Activated CD4-positive, alpha-beta T cell treated with anti-CD3 and anti-CD28 coated beads, Interleukin-2, amount 10 ng/mL, durations not matched to agents 24 days and 14 days (primary cell): ENCODE measurements around the gene ATPAF2. TPM values are rescaled to one million over a fixed set of nuclear protein-coding genes. Genes with fewer than 3 reads are reported as not detected.

Experiments used
- DNase-seq: peaks from one replicate; pipeline ENCODE4 v3.0.0; 2022
- H3K27ac Mint-ChIP-seq: one replicate; pipeline ENCODE4 v1.8.0; 2022; ENCODE audit warnings: mild to moderate bottlenecking, mixed read lengths
- H3K27me3 Mint-ChIP-seq: one replicate; pipeline ENCODE4 v1.8.0; 2022; ENCODE audit warnings: mixed read lengths
- H3K36me3 Mint-ChIP-seq: one replicate; pipeline ENCODE4 v1.8.0; 2022; ENCODE audit warnings: low read depth, mild to moderate bottlenecking, mixed read lengths
- H3K4me1 Mint-ChIP-seq: one replicate; pipeline ENCODE4 v1.8.0; 2021; ENCODE audit warnings: mixed read lengths
- H3K4me3 Mint-ChIP-seq: one replicate; pipeline ENCODE4 v1.8.0; 2022; ENCODE audit warnings: mild to moderate bottlenecking, moderate library complexity, mixed read lengths
- H3K9me3 Mint-ChIP-seq: one replicate; pipeline ENCODE4 v1.8.0; 2021; ENCODE audit warnings: mixed read lengths
- intact Hi-C: fragments of 100-400 bp; cut with micrococcal nuclease; formaldehyde crosslinking; loops from one replicate; pipeline ENCODE4 v1.15.1; 2023
- total RNA-seq: library from RNA; stranded (reverse); gene quantifications from 2 replicates; pipeline ENCODE4 v1.2.3, GENCODE V29; 2022

The ATPAF2 gene
- 31.9 and 33.1 TPM in 2 replicates for total RNA-seq

DNA sequence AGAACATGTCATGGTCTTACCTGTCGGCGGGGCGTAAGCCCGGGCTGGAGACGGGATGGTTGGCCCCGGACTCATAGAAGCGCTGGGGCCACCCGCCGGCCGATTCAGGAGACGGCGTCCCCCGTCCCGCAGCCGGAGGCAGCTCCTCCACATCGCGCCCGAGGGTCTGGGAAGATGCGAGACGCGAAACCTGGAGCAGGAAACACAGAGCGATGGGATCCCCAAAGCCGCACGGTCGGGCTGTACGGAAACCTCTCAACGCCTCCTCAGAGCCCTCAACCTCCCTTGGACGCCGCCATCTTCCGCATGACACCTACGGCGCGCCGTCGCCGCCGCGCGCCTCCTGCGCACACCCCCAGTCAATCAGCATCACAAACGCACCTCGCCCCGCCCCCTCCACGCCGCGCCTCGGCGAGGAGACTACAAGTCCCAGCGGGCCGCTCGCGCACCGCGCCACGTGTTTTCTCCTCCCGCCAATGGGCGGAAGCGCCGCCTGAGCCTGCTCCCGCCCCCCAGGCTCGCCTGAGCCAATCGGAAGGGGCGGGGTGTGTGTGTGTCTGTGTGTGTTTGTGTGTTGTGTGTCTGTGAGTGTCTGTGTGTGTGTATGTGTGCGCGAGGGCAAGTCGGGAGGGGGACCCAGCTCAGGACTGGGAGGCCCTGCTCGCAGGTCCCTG is at the start of gene ATPAF2, which contains the start of gene GID4:
Gene ATPAF2, minus strand, starts transcription at position 308 of the 674 bp plus-strand sequence. Its CDS starts 155 bp downstream, at position 153.
Gene GID4, plus strand, starts transcription at position 548 of the 674 bp plus-strand sequence. Its CDS starts 57 bp downstream, at position 605.
- Mint-ChIP-seq H3K4me3 (peak within 1 kb of the TSS; percentile 93), H3K9me3 (no peaks in the 10 kb centered on the region), H3K4me1 (peaks cover 39% of the 10 kb centered on the region), H3K27ac (peak within 1 kb of the TSS; percentile 92), H3K36me3 (peaks cover 19% of the 10 kb centered on the region), H3K27me3 (no peaks in the 10 kb centered on the region)
- peak; percentile 100 for DNase-seq
- intact Hi-C loops, result loop anchor here (1.0 to 10.0 kb wide), 8 partner anchors 67 to 544 kb away; partner anchors contain the start of genes DRC3, PEMT, RASD1 and TOM1L2

DNA sequence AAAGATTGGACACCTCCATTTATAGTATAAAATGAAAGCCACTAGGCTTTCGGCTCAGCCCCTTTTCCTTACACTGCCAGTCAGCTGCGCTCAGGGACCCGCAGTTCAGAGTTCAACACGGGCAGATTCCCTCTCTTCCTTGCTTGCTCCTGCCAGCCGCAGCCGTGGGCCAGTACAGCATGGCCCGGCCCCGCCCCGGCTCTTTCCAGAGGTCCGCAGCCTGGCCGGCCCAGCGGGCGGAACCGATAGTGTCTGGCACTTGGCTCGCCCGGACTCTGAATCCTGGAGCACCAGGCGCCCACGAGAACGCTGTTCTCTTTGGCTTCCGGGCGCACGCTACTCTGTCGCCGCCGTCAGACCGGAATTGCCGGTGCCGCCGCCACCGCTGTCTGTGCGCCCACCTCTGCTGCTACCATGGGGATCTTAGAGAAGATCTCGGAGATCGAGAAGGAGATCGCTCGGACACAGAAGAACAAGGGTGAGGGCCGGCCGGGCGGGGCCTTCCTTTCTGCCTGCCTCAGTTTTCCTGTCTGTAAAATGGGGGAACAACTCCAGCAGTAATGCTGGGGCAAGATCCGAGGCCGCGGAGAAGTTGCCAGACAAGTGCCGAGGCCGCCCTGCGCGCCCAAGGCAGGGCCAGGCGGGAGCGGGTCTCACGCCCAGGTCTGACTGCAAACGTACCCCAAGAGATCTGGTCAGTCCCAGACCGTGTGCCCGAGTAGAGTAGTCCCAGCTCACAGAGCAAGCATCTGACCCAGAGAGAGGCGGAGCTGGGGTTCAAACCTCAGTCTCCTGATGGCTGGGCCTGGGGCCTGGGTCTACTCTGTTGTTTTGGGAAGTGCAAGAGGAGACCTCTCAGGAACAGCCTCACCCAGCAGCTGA is 48.9 kb upstream of the ATPAF2 start, which contains the start of gene DRG2:
Gene DRG2, plus strand, starts transcription at position 339 of the 882 bp plus-strand sequence. Its CDS starts 76 bp downstream, at position 415.
- peak; percentile 97 for DNase-seq
- peak within 1 kb of the TSS; percentile 99 for H3K27ac Mint-ChIP-seq
- no peaks in the 10 kb centered on the region for H3K27me3 Mint-ChIP-seq
- H3K4me3 Mint-ChIP-seq, result peak within 1 kb of the TSS; percentile 100
- no peaks in the 10 kb centered on the region for H3K9me3 Mint-ChIP-seq
- intact Hi-C loops, result loop anchor here (2.0 to 5.0 kb wide), 2 partner anchors 46 to 95 kb away; partner anchors contain the start of gene ALKBH5
- peaks cover 26% of the 10 kb centered on the region for H3K4me1 Mint-ChIP-seq
- H3K36me3 Mint-ChIP-seq, result peaks cover 12% of the 10 kb centered on the region

DNA sequence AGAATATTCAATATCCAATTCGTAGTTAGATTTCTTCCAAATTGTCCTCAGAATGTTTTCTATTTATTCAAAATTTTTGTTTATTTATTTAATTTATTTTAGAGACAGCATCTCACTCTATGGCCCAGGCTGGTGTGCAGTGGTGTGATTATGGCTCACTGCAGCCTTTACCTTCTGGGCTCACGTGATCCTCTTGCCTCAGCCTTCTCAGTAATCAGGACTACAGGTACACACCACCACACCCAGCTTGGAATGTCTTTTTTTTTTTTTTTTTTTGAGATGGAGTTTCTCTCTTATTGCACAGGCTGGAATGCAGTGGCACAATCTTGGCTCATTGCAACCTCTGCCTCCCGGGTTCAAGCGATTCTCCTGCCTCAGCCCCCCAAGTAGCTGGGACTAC is 45.3 kb upstream of the ATPAF2 start:
- intact Hi-C loops, result no loop called here
- H3K36me3 Mint-ChIP-seq, result peaks cover 4% of the 10 kb centered on the region
- H3K27ac Mint-ChIP-seq, result no peak overlapping the region
- no peak overlapping the region for H3K4me3 Mint-ChIP-seq
- peaks cover 3% of the 10 kb centered on the region for H3K27me3 Mint-ChIP-seq
- no peak for DNase-seq
- no peaks in the 10 kb centered on the region for H3K9me3 Mint-ChIP-seq
- peaks cover 16% of the 10 kb centered on the region for H3K4me1 Mint-ChIP-seq

DNA sequence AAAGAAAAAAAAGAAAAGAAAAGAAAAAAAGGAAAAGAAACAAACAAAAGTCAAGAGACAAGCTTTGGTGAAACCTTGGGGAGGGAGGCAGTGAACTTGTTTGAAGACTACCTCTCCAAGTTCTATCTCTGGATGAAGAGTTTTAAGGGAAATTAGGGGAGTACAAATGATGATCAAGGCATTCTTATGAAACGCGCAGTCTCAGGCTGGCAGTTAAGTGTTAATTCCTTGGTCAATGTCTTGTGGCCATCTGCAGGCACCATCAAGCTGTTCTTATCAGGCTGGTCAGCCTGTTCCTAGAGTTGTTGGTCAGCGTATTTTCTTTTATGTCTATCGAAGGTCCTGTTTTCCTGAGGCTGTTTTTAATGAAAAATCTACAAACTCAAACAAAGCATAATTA is 40.6 kb upstream of the ATPAF2 start:
- Mint-ChIP-seq H3K36me3 (no peaks in the 10 kb centered on the region), H3K9me3 (no peaks in the 10 kb centered on the region), H3K27me3 (peaks cover 8% of the 10 kb centered on the region), H3K4me3 (no peak overlapping the region), H3K4me1 (no peaks in the 10 kb centered on the region), H3K27ac (no peak overlapping the region)
- intact Hi-C loops, result no loop called here
- DNase-seq, result no peak

DNA sequence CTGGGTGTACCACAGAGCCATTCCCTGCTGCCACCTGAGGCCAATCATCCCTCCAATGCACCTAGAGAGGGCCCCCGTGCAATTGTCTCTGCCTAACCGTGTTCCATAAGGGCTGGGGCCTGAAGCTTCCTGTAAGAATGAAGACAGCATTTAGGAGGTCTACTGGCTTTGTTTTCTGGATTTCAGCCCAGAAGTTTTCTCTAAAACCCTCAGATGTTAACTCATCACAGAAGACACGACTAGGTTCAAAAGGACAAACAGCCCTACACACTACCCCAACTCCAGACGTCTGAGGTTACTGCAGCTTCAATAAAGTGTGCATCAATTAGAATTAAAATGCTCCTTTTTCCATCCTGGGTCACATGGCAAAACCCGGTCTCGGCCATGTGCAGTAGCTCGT is 38.0 kb upstream of the ATPAF2 start:
- Mint-ChIP-seq H3K4me1 (no peaks in the 10 kb centered on the region), H3K36me3 (no peaks in the 10 kb centered on the region), H3K27me3 (peaks cover 11% of the 10 kb centered on the region), H3K27ac (no peak overlapping the region), H3K9me3 (no peaks in the 10 kb centered on the region), H3K4me3 (no peak overlapping the region)
- intact Hi-C loops, result no loop called here
- no peak for DNase-seq

DNA sequence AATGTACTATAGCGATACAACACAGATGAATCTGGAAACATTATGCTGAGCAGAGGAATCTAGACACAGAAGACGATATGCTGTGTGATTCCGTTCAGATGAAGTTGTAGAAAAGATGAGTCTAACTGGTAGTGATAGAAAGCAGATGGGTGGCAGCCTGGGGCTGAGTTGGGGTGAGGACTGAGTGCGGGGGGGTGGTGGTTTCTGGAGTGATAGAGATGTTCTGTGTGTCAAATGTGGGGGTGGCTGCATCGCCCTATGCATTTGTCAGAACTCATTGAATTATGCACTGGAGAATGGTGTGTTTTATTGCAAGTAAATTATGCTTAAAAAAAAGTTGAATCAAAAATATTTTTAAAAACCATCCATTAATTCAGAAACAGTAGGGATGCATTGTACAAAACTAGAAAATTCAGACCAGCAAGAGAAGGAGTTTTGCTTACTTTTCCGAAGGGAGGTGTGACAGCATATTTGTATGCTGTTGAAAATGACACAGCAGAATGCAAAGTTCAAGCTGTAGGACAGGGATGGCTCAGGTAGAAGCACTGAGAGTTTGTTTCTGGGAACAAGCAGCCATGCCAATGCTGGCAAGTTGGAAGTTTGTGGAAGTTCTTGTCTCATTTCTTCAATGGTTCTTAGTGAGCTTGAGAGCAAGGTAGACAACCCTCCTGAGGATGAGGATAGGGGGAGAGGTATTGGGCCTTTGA is 35.8 kb upstream of the ATPAF2 start:
- H3K27me3 Mint-ChIP-seq, result peaks cover 16% of the 10 kb centered on the region
- H3K9me3 Mint-ChIP-seq, result no peaks in the 10 kb centered on the region
- H3K4me1 Mint-ChIP-seq, result peaks cover 4% of the 10 kb centered on the region
- intact Hi-C loops, result no loop called here
- H3K27ac Mint-ChIP-seq, result no peak overlapping the region
- DNase-seq, result no peak
- H3K36me3 Mint-ChIP-seq, result no peaks in the 10 kb centered on the region
- H3K4me3 Mint-ChIP-seq, result no peak overlapping the region

DNA sequence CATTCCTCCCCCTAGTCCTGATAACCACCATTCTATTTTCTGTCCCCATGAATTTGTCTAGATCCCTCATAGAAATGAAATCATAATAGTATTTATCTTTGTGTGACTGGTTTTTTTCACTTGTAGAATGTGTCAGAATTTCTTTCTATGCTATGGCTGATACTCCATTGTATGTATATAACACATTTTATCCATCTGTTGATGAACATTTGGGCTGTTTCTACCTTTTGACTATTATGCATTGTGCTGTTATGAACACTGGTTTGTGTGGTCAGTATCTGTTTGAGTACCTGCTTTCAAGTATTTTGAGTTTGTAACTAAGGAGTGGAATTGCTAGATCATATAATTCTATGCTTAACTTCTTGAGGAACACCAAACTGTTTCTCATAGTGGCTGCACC is 32.8 kb upstream of the ATPAF2 start:
- Mint-ChIP-seq H3K4me3 (no peak overlapping the region), H3K4me1 (peaks cover 4% of the 10 kb centered on the region), H3K27ac (no peak overlapping the region)

DNA sequence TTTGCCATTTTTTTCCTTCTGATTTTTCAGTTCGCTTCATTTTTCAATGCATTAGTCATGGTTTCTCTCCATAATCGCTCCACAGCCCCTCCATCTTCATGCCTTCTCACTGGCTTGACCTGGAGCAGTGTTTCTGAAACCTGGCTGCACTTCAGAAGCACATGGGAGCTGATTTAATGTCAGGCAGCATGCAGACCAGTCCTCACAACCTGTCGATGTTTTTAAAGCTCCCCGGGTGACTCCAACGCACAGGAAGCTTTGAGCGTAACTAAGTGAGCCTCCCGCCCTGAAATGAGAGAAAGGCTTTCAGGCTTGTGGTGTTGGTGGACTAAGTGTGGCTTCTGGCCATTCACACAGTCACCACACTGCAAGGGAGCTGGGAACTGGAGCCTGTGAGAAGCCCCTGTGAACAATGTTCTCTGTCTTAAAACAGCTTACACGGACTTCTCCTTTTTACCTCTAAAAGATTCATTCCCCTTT is 31.9 kb upstream of the ATPAF2 start:
- no peaks in the 10 kb centered on the region for H3K9me3 Mint-ChIP-seq
- peaks cover 14% of the 10 kb centered on the region for H3K27me3 Mint-ChIP-seq
- no peak overlapping the region for H3K27ac Mint-ChIP-seq
- peaks cover 3% of the 10 kb centered on the region for H3K36me3 Mint-ChIP-seq
- no peak for DNase-seq
- intact Hi-C loops, result no loop called here
- H3K4me1 Mint-ChIP-seq, result peaks cover 4% of the 10 kb centered on the region
- no peak overlapping the region for H3K4me3 Mint-ChIP-seq

More for the DNA sequence above, 32.8 kb upstream of the ATPAF2 start:
- H3K27me3 Mint-ChIP-seq, result peaks cover 14% of the 10 kb centered on the region
- no peak for DNase-seq
- H3K9me3 Mint-ChIP-seq, result no peaks in the 10 kb centered on the region
- intact Hi-C loops, result no loop called here
- H3K36me3 Mint-ChIP-seq, result peaks cover 3% of the 10 kb centered on the region

DNA sequence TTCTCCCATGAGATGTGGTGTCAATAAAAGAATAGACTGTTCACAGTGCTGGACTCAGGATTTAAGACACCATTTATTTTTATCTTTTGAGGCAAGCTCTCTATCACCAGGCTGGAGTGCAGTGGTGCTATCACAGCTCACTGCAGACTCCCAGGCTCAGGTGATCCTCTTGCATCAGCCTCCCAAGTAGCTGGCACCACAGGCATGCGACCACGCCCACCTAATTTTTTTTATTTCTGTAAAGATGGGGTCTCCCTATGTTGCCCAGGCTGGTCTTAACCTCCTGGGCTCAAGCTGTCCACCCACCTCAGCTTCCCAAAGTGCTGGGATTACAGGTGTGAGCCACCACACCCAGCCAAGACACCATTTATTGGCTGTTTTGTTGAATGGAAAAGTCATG is 30.1 kb upstream of the ATPAF2 start:
- H3K4me1 Mint-ChIP-seq, result peaks cover 4% of the 10 kb centered on the region
- H3K9me3 Mint-ChIP-seq, result no peaks in the 10 kb centered on the region
- DNase-seq, result no peak
- H3K4me3 Mint-ChIP-seq, result no peak overlapping the region
- H3K36me3 Mint-ChIP-seq, result peaks cover 7% of the 10 kb centered on the region
- no peak overlapping the region for H3K27ac Mint-ChIP-seq
- peaks cover 10% of the 10 kb centered on the region for H3K27me3 Mint-ChIP-seq
- intact Hi-C loops, result no loop called here

DNA sequence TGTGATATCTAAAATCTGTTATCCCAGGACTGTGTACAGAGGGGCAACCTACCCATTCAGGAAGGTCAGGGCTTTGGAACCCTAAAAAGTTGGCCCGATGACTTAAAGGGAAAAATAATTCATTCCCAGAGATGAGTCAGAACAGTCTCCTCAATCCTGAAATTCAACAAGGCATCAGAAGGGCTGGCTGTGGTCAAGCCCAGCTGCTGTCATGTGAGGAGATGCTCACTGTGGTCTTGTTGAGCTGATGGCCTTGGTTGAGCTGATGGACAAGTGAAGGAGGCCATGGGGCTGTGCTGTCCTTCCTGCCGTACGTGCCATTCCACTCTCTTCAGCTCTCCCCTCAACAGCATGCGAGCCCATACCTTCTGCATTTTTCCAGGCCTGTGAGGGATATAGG is 27.9 kb upstream of the ATPAF2 start:
- peaks cover 4% of the 10 kb centered on the region for H3K4me1 Mint-ChIP-seq
- H3K9me3 Mint-ChIP-seq, result no peaks in the 10 kb centered on the region
- no peak overlapping the region for H3K27ac Mint-ChIP-seq
- DNase-seq, result no peak
- H3K27me3 Mint-ChIP-seq, result peaks cover 7% of the 10 kb centered on the region
- H3K36me3 Mint-ChIP-seq, result peaks cover 11% of the 10 kb centered on the region
- H3K4me3 Mint-ChIP-seq, result no peak overlapping the region
- intact Hi-C loops, result no loop called here

DNA sequence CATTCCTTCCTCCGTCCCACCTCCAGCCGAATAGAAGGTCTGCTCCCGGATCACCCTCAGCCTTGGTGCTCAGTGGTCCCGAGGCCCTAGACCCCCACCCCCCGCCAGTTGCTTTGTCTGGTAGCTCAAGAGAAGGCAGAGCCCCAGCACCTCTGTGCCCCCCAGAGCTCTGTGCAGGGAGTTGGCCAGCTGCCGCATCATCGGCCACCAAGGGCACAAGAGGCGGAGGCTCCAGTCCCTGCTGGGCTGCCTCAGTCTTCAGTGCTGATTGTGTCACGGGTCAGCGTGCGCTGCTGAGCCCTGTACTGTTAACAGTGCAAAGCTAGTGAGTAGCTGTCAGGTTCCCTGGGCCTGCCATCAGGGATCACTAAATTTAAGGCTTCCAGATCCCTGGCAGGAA is 26.6 kb upstream of the ATPAF2 start:
- DNase-seq, result no peak
- Mint-ChIP-seq H3K27me3 (no peaks in the 10 kb centered on the region), H3K27ac (no peak overlapping the region), H3K36me3 (peaks cover 15% of the 10 kb centered on the region), H3K4me1 (no peaks in the 10 kb centered on the region), H3K4me3 (no peak overlapping the region), H3K9me3 (no peaks in the 10 kb centered on the region)
- intact Hi-C loops, result no loop called here

DNA sequence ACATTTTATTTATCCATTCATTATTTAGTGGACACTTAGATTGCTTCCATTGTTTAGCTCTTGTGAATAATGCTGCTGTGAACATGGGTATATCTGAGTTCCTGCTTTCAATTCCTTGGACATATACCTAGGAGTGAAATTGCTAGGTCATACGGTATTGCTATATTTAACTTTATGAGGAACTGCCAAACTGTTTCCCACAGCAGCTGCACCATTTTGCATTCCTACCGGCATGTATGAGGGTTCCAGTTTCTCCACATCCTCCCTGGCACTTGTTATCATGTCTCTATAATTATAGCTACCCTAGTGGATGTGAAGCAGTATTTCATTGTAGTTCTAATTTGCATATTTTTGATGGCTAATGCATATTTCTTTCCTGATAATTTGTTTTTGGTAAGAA is 25.1 kb upstream of the ATPAF2 start:
- H3K4me3 Mint-ChIP-seq, result no peak overlapping the region
- intact Hi-C loops, result no loop called here
- peaks cover 2% of the 10 kb centered on the region for H3K4me1 Mint-ChIP-seq
- no peak overlapping the region for H3K27ac Mint-ChIP-seq
- no peaks in the 10 kb centered on the region for H3K9me3 Mint-ChIP-seq
- H3K36me3 Mint-ChIP-seq, result peaks cover 22% of the 10 kb centered on the region
- no peak for DNase-seq
- H3K27me3 Mint-ChIP-seq, result no peaks in the 10 kb centered on the region

DNA sequence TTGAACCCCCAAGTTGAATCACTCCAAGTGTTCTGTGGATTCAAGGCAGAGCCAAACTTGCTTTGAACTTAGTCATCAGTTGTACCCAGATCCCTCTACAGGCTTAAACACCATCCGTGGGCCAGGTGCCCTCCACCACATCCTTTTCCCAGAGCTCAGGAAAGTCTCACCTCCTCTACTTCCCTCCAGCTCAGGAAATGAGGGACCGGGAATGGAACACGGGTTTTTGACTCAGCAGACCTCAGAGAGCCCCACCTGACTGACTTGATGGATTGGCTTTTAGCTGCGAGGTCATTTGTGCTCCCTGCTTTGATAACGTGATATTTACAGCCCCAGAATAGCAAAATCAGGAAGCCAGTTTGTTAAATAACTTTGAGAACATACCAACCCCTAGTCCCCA is 20.3 kb upstream of the ATPAF2 start:
- H3K36me3 Mint-ChIP-seq, result peaks cover 34% of the 10 kb centered on the region
- no peak overlapping the region for H3K27ac Mint-ChIP-seq
- intact Hi-C loops, result no loop called here
- H3K9me3 Mint-ChIP-seq, result no peaks in the 10 kb centered on the region
- H3K4me1 Mint-ChIP-seq, result peaks cover 2% of the 10 kb centered on the region
- no peak for DNase-seq
- H3K27me3 Mint-ChIP-seq, result no peaks in the 10 kb centered on the region
- no peak overlapping the region for H3K4me3 Mint-ChIP-seq
